Hematopoietic multipotent progenitor cell treated with erythropoietin and hydrocortisone succinate and interleukin-3 and kit ligand, for 4 days (in vitro differentiated cells): ENCODE measurements around the gene B3GALT5.
A peak's percentile ranks its signal among the peaks of the same experiment; 100 is the strongest.

Experiments used
- DNase-seq: peaks from one replicate; pipeline ENCODE4 v3.0.0-alpha.2; 2015

Gene B3GALT5

DNA sequence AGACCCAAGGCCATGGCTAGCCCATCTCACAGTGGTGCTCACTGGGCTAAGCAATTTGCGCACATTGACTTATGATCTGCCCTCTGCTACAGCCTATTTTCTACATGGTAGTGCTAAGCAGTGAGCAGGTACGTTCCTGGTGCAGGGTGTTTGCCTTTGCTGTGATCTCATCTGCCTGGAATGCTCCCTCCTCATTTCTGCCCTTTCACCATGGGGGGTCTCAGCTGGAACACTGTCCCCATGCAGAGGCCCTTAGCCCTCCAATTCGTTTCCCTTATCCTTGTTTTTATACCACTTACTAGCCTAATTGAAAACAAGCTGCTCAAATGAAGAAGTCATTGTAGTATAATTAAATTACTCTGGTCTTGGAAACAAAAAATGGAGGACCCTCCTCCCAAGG is 2.0 kb upstream of the B3GALT5 start:
- no peak for DNase-seq

DNA sequence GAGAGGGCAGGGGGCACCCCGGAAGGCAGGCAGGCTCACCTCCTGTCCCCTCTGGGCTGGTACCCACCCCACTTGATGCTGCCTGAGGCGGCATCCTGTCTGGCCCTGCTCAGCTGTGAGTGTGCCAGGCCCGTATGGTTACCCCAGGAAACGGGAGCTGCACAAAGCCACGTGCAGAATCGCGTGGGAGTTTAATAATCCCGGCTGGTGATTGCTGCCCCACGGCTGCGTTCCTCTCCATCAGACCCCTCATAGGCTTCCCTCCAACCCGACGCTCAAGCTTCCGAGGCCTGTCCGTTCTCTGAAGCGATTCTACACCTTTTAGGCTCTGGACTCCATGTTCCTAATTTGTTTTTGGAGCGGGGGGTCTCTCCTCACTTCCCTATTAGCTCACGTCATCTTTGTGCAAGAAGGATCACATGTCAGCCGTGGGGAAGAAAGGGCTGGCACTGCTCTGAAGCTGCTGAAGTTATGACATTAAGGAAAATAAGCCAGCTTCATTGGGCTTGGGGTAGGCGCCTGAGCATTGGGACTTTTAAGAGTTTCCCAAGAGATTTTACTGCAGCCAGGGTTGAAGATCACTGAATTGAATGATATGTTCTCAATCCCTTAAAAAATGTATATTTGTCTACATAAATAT is 1.1 kb upstream of the B3GALT5 start:
- no peak for DNase-seq

DNA sequence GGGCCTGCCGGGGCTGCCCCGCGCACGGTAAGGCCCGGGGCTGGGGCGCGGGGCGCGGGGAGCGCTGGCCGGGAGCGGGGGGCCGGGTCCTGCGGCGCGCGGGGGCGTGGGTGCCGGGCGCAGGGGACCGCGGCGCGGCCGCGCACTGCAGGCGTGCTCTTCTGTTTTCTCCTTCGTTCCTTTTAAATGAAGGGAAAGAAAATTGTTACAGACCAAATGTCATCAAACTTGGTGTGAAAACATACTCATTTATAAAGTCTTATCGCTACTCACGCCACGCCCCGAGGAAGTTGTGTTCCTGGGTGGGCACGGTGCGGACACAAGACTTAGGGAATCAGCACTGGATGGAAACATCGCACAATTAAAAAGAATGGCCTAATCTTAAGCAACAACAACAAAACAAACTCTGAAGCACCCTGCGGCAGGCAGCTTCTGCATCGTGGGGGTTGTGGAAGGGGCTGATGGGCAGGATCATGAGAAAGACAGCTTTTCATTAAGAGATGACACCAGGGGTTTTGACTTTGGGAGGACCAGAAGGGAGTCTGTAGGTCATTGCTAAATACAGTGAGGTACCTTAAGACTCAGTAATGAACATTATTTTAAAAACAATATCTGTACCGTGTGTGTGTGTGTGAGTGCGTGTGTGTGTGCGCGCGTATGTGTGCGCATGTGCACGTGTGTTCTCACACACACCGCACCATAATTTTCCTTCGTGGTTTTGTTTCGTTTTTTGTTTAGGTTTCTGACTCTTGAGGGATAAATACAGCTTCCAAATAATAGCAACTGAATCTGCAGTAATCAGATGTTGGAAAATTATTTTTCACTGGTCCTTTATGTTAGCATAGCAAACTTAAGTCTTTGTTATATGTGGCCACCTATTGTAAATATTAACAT is 548 bp downstream of the B3GALT5 start:
- DNase-seq, result no peak

DNA sequence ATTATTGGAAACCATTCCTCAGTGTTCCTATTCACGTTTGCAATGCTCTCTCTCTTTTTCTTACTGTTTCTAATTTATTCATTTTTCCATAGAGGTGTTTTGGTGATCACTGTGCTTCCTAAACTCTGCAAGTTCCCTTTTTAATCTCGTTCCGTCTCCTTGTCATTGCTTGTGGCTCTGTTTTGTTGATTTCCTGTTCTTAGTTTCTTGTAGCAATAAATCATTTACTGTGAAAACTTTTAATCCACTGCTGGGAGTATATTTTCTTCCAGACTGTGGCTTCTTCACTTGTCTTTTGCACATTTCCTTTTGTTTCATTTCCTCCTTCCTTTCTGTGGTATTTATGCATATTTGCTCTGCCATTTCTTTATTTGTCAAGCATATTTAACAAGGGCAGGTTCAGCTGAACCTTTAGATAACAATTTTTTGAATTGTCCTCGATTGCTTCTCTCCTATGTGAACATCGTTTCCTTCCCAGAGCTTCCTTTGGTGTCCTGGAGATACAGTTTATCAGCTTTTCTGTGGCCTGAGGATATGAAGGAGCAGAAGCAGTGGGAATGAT is 3.6 kb downstream of the B3GALT5 start:
- peak; percentile 14 for DNase-seq

DNA sequence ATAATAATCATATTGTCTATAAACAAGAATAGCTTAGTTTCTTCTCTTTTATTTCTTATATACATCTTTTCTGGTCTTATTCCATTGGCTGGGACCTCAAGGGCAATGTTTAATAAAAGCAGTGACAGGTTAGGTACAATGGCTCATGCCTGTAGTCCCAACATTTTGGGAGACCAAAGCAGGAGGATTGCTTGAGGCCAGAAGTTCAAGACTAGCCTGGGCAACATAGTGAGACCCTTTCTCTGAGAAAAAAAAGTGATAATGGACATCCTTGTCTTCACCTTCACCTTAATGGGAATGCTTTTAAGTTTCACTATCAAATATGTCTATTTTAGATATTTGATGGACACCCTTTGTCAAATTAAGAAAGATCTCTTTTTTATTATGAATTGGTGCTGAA is 8.1 kb downstream of the B3GALT5 start:
- DNase-seq, result no peak

DNA sequence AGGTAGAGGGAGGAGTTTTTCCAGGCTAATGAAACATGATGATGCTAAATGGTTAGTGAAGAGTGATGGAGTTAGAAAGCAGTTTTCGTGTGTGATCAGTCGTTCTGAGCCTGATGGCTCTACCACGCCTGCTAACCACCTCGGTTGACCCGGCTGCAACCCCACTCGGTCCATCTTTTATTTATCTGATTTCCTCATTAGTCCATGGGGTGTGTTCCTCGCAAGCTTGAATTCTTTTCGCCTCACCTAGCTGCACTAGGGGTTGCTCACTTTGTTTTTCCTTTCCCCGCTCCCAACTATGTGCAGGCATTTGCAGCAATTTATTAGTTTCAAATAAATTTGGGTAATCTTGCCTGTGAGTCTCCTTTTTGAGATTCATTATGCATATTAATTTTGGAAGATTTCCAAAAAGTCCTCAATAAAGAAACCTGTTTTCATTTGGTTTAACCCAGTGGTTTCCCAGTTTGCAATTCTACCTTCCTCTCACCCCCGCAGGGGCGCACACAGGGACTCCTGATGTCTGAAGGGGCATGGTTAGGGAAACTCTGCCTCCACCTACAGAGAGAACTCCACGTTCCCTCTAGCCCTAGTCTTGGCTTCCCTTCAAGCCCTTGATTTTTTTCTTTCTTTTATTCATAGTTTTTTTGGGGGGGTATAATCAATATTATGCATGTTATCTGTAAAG is 12.6 kb downstream of the B3GALT5 start:
- no peak for DNase-seq

DNA sequence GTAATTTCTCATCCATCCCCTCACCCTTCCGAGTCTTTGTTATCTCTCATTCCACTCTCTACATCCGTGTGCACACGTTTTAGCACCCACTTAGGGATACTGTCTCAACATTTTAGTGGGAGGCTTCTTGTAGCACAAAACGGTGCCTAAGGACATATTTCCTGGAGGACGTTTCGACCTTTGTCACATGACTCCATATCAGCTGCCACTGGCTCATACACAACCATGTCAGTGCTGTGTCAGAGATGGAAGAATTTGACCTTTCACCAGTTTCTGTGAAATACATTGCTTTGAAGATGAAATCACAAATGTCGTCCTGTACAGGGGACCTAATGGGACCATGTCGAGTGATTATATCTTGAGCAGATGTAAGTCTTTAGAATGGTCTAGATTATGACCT is 15.6 kb downstream of the B3GALT5 start:
- DNase-seq, result no peak

DNA sequence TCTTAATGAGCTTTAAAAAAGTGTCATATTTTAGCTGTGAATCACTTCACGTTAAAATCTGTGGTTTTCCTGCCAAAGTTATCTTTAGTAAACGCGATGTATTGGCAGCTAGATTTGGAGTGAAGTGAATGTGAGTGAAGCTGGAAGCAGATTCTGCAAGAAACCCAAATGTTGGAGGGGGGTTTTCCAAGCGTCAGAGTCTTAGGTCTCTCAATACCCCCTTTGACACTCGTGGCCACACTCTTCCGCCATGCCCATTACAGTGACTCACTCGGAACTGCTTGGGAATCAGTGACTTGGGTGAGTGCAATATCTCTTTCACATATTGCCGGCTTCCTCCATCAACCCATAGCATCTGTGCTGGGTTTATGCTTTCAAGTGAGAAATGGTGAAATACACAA is 17.5 kb downstream of the B3GALT5 start:
- no peak for DNase-seq

DNA sequence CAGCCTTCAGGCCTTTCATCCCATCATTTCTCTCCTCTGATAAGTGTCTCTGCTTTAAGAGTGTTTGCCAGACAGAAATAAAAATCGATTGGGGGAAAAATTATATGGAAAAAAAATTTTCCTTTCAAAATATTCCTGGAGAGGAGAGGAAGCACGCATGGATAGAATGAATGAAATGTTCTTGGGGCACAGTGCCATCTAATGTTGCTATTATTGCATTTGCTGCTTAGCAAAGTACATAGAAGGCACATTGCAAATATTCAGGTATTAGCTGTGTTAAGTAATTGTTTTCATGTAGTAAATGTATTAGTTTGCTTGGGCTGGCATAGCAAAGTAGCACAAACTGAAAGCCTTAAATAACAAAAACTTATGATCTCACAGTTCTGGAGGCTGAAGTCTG is 18.1 kb downstream of the B3GALT5 start:
- no peak for DNase-seq

DNA sequence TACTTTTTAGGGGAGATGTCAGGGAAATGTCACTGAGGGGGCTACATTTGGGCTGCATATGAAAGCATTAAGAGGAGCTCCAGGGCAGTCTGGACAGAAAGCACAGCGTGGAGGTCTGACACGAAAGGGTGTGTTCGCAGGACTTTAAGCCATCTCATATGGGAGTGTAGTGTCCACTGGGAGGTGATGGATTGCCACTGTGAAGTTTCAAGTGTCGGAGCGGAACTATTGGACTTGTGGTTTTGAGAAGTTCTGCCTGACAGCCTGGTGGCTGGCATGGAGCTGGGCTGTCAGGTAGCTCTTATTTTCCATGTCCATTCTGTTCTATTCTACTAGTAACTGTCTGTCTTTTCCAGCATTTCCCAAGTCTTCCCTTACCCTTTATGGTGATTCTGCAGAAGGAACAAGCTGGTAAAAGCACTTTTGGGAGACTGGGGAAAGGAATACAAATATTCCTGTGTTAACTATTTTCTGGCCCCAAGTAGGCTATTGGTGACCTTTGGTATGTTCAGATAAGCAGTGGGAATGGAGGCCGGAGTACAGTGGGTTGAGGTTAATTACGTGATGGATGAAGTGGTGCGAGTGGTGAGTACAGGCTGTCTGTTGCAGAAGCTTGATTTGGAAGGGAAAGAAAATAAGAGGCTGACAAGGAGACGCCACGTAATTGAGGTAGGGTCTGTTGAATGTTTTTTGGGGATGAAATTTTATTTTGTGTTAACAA is 19.3 kb downstream of the B3GALT5 start:
- DNase-seq, result no peak

DNA sequence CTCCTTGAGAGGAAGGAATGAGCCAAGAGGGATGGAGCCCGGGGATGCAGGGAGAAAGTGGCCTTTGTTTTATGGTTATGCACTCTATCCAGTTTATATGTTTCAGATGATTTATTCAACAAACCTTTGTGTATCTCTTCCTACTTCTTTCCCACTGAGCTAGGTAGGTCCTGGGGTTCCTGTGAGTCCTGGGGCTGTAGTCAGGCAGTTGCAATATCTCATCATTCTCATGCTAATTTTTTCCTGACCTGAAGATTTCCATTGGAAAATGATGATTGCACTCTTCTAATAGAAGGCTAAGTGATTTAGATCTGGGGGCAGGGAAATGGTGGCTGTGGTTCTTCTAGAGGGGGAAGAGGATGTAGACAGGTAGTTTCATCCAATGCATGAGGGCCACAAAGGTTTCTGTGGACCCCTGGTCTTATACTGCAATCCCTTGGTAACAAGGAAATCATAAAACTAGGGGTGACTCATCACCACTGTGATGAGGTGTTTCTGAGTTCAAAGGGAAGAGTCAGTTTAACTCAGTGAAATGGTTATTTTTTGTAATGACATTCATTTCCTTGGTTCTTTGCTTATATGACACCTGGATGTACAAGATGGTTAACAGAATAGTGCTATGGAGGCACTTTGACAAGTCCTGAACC is 20.2 kb downstream of the B3GALT5 start:
- DNase-seq, result no peak

DNA sequence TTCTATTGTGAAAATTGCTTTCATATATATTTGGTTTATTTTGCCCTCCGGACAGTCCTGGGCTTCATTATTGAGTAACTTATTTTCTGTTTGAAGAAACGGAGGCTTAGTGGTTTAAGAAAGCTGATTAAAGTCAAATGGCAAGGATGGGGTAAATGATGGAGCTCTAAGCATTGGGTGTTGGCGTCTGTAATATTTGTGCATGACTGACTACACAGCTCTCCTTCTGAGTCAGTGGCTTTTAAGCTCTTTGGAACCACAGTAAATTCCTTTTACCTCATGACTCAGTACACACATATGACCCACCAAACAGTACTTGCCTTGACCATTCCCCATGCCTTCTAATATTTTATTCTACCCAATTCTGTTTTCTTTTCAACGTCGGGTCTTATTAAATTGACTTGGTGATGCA is 21.0 kb downstream of the B3GALT5 start:
- DNase-seq, result no peak

DNA sequence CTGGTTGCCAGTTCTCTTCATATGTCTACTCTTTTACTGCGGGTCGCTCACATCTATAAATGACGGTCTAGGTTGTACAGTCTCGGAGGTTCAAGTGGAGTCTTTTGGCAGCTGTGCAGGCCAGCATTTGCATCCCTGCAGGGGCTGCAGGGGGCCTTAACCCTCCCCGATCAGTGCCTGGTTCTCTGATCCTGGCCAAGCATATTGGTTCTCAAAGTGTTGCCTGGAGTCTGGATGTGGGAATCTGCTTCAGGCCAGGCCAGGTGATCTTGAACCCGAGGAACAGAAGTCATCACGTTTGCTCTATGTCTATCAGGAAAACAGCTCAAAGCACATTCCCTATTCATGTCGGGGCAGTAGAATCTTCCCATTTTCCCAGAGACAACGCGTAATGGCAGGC is 21.8 kb downstream of the B3GALT5 start:
- no peak for DNase-seq

DNA sequence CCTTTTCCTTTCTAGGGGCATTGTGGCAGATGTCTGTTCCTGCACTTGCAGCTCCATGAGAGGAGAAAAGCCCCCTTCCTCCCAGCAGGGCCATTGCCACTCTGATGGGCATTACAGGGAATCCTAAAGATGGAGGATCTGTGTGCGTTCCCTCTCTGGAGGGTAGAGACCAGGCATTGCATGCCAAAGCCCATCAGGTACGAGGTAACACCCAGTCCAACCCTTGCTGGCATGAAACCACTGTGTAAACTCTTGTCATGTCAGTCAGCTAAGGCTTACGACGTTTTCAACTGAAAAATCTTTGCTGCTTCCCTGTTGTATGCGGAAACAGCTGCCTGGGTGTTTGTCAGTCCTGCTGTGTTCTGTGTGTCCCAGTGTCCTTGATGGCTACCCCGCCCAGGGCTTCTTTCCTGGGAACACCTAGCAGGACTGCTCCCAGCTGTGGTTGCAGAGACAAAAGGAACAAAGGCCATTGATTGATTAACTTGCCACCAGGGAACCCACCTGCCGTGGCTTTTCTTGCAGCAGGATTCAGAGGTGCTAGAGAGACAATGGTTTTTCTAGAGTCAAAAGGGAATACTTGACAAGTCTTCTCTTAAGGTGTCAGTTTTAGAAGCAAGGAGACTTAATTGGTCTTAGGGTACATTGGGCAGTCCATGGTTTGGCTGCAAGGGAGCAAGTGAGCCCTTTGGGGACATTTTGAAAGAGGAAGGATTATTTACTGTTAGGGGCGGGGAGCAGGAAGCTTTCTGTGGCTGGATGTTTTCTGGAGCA is 24.6 kb downstream of the B3GALT5 start:
- DNase-seq, result no peak

DNA sequence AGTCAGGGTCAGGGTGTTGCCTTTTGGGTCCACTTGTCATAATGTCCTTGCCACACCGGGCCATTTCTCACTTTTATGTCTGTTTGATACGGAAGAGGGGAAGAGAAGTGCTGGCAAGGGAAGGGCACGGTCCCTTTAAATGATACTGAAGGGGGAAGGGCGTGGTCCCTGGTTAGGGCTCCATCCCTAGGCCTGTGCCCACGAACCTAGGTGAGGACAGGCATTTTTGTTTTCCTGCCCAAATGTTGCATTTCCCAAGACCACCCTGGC is 25.2 kb downstream of the B3GALT5 start:
- DNase-seq, result no peak

DNA sequence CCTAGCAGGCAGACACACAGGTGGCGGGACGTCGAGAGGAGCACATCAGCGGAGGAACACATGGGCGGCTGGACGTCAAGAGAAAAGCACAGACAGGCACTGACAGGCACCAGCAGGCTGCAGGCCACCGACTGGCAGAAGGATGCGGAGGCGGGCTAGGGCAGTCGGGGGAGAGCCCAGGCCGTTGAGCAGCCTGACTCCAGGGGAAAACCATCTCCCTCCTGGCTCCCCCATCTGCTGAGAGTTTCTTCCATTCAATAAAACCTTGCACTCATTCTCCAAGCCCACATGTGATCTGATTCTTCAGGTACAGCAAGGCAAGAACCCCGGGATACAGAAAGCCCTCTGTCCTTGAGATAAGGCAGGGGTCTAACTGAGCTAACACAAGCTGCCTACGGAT is 25.5 kb downstream of the B3GALT5 start:
- DNase-seq, result no peak

DNA sequence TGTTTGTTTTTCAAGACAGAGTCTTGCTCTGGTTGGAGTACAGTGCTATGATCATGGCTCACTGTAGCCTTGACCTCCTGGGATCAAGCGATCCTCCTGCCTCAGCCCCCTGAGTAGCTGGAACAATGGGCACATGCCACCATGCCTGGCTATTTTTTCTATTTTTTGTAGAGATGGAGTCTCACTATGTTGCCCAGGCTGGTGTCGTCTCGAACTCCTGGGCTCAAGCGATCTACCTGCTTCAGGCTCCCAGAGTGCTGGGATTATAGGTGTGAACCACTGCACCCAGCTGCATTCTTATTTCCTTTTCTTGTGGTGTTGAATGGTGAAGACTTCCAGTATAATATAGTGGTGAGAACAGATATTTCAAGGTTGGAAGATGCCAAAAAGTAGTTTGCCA is 28.0 kb downstream of the B3GALT5 start:
- DNase-seq, result no peak

DNA sequence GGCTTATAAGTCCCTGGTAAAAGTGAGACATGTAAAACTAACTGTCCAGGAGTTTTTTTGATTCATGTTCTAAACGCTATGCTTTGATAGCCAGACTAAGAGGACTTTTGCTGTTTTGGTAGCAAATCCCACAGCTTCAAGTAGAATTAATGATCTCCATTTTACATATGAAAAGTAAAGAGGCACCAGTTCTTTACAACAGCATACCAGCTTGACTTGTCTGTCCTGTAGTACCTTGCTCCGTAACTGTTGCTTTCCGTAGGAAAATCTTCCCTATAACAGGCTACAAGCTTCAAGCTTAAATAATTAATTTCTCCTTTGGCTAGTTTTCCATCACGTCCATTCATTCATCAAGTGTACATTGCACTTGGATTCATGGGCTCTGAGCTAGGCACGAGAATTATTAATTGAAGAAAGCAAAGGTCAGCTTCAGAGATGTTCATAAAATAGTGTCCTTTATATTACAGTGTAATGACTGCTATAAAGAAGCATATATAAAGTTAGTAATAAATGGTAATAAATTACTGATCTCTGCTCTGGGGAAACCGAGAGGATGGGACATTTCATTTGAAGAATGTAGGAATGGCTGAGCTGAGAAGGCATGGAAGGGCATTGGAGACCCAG is 29.2 kb downstream of the B3GALT5 start:
- no peak for DNase-seq

DNA sequence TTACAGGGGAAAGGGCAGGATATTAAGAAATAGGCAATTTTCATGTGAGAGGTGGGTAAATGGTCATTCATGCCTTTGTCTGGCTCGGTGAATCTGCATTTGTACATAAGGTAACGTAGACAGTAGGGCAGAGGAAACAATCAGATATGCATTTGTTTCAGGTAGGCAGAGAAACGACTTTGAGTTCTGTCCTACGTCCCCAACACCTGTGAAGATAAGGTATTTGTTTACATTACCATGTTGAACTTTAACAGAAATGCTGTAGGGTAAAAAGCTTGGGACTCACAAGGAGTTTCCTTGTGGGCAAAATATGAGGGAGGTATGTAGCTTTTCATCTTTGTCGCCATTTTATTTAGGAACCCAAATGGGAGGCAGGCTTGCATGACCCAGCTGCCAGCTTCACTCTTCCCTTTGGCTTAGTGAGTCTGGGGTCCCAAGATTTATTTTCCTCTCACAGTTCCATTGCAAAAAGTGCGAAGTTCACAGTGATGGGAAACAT is 31.4 kb downstream of the B3GALT5 start:
- DNase-seq, result no peak

DNA sequence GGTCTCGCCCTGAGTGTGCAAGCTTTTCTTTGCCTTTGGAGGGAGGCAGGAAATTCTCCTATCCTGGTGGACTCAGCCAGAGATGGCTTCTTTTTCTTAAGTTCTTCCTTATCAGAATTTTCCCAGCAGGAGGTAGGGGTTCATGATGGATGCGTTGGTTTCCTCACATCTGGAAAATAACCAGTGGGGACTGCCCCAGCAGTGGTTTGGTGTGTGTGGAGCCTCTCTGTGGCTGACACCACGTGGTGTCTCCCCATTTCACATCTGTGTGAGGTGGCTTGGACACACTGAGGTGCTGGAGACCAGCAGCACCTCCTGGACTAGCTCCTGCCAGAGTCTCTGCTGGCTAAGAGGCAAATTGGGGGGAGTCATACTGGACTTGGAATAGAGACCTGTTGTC is 32.6 kb downstream of the B3GALT5 start:
- no peak for DNase-seq

DNA sequence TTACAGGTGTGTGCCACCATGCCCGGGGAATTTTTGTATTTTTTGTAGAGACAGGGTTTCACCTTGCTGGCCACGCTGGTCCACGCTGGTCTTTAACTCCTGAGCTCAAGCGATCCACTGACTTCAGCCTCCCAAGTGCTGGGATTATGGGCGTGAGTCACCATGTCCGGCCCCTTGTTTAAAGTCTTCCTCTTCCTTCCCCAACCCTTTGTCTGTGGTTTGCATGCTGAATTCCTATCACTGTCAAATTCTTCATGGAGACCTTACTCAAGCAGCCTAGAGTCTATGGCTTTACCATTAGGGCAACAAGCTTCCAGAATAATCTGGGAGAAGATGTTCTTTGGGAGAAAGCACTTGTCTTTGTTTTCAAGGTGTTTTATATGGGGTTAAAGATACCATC is 34.7 kb downstream of the B3GALT5 start:
- no peak for DNase-seq
